ENCODE measurements around the gene LHX5. TPM values are rescaled to one million over a fixed set of nuclear protein-coding genes. Genes with fewer than 3 reads are reported as not detected.

Gene LHX5
- total RNA-seq, 1 experiment from 2014 or later: 1.9 TPM

- Histone ChIP-seq H2BK120ac (ENCODE audit: low read depth, low read length, poor library complexity, severe bottlenecking) (no peak overlapping the region), H2BK15ac (ENCODE audit: low read depth, low read length) (no peak overlapping the region), H3K14ac (ENCODE audit: insufficient read depth, low read length) (no peak overlapping the region), H3K27ac (ENCODE audit: insufficient read length, low read depth, low read length) (no peak overlapping the region), H3K56ac (ENCODE audit: insufficient read length, low read depth, low read length) (no peak overlapping the region), H3K23me2 (ENCODE audit: insufficient read length, low read depth, low read length, poor library complexity, severe bottlenecking) (no peaks in the 10 kb centered on the region), H3K79me2 (ENCODE audit: insufficient read depth, low read length) (no peaks in the 10 kb centered on the region), H3K4me2 (ENCODE audit: insufficient read depth, insufficient read length, low read length) (no peak overlapping the region), H3K9me3 (ENCODE audit: control insufficient read depth, low read depth, low read length) (no peaks in the 10 kb centered on the region), H3K4ac (ENCODE audit: low read depth, low read length) (no peak overlapping the region), H3T11ph (ENCODE audit: low read length) (no peak overlapping the region), H4K20me1 (ENCODE audit: control insufficient read depth, insufficient read depth, insufficient read length) (no peaks in the 10 kb centered on the region), H4K5ac (ENCODE audit: insufficient read length, low read depth, low read length) (no peak overlapping the region), H3K23ac (ENCODE audit: insufficient read length, low read depth, low read length) (no peak overlapping the region), H3K9ac (ENCODE audit: extremely low read depth, insufficient read length, low read length) (no peak overlapping the region), H2AFZ (ENCODE audit: low read length) (no peak overlapping the region), H2BK12ac (ENCODE audit: insufficient read length, low read depth, low read length) (no peak overlapping the region), H4K8ac (replicated peaks; ENCODE audit: insufficient read length, low read depth, low read length) (no peak overlapping the region), H3K18ac (ENCODE audit: insufficient read length, low read depth, low read length) (no peak overlapping the region), H2AK5ac (ENCODE audit: insufficient read length, low read length) (no peak overlapping the region), H3K27me3 (ENCODE audit: insufficient read depth, low read length) (no peaks in the 10 kb centered on the region), H4K91ac (ENCODE audit: insufficient read length, low read depth, low read length) (no peak overlapping the region), H2BK20ac (ENCODE audit: low read depth, low read length, poor library complexity, severe bottlenecking) (no peak overlapping the region), H2BK5ac (ENCODE audit: insufficient read length, low read length) (no peak overlapping the region), H3K79me1 (ENCODE audit: insufficient read depth, low read depth, low read length, poor library complexity, severe bottlenecking) (no peaks in the 10 kb centered on the region), H3K4me1 (ENCODE audit: insufficient read depth, low read length) (no peaks in the 10 kb centered on the region)
- H3K4me3 Mint-ChIP-seq: no peak overlapping the region
- no peaks in the 10 kb centered on the region; a peak in 1 of 5 replicates for H3K9me3 Mint-ChIP-seq
- H3K27ac Mint-ChIP-seq: no peak overlapping the region
- H3K36me3 Mint-ChIP-seq (ENCODE audit: insufficient read depth in 1 of 3, low read depth in 3 of 3): no peaks in the 10 kb centered on the region
- no peak for TF ChIP-seq CTCF (conservative IDR thresholded peaks at IDR 0.05)
- DNase-seq: no peak
- no CpG with 5 or more reads among the region's 5 CpGs for WGBS (ENCODE audit: extremely low coverage, insufficient read length, low lambda C conversion rate)
- H3K4me1 Mint-ChIP-seq: peaks cover 6 to 14% of the 10 kb centered on the region in 2 experiments
- H3K27me3 Mint-ChIP-seq (ENCODE audit: low read depth): peaks cover 12% of the 10 kb centered on the region
These were observed 36.3 kb downstream of the LHX5 start for GRCh38 chr12:113435367-113435766.
